B cell (primary cell): ENCODE results near the gene PSD. TPM values are rescaled to one million over a fixed set of nuclear protein-coding genes. Genes with fewer than 3 reads are reported as not detected.

Experiments used
- ATAC-seq: fragments of 200-7000 bp; cut with Tn5 transposase; one replicate; pipeline ENCODE4 v1.10.0; 2021; ENCODE audit warnings: low read depth, mild to moderate bottlenecking, moderate number of reproducible peaks, moderate library complexity
- CTCF ChIA-PET: fragments of 350-600 bp; sonication (Branson Sonifier 250); formaldehyde crosslinking; loops from one replicate; lab custom pipeline; 2021; ENCODE audit warnings: antibody characterized with exemption, inconsistent platforms; lab: Charles Lee
- POLR2A ChIA-PET: fragments of 350-600 bp; sonication (Branson Sonifier 250); formaldehyde crosslinking; loops from one replicate; lab custom pipeline; 2021; ENCODE audit warnings: antibody characterized with exemption; lab: Charles Lee
- DNase-seq: peaks from one replicate; pipeline ENCODE4 v3.0.0; 2013
- H2AFZ ChIP-seq: 2 replicates; pipeline ENCODE4 v1.6.1; 2012; ENCODE audit warnings: mild to moderate bottlenecking, low read depth, low read length; ENCODE audit not compliant: insufficient read depth, poor library complexity, severe bottlenecking
- H3K27ac ChIP-seq, 2 donors: 1 replicate in 1 of 2; 2 replicates in 1 of 2; pipeline ENCODE4 v1.5.1; 2012 to 2013; ENCODE audit warnings: low read length in 2 of 2, mild to moderate bottlenecking in 2 of 2, moderate library complexity in 1 of 2
- H3K27me3 ChIP-seq, 4 experiments: fragments of 200-600 bp in 1 of 4; sonication (generic) in 1 of 4; replicated peaks in 1 of 4; 1 replicate in 2 of 4; 2 replicates in 2 of 4; pipeline versions ENCODE4 v1.6.1 to v1.7.0; 2013 to 2016; ENCODE audit warnings: low read length in 3 of 4, mild to moderate bottlenecking in 2 of 4, mixed read lengths in 1 of 4, moderate library complexity in 1 of 4; ENCODE audit not compliant: insufficient read depth in 4 of 4, control insufficient read depth in 3 of 4; ENCODE audit errors: control extremely low read depth in 1 of 4
- H3K36me3 ChIP-seq, 2 experiments: replicated peaks in 1 of 2; 1 replicate in 1 of 2; 2 replicates in 1 of 2; pipeline versions ENCODE4 v1.6.1 to v1.7.1; 2013; ENCODE audit warnings: low read length in 1 of 2; ENCODE audit not compliant: insufficient read depth in 2 of 2, control insufficient read depth in 1 of 2; ENCODE audit errors: control extremely low read depth in 1 of 2, extremely low read depth in 1 of 2
- H3K4me1 ChIP-seq, 2 donors: fragments of 200-600 bp in 1 of 2; sonication (generic) in 1 of 2; 1 replicate in 1 of 2; 2 replicates in 1 of 2; pipeline versions ENCODE4 v1.5.1 to v1.6.1; 2013 to 2017; ENCODE audit warnings: low read length in 2 of 2; ENCODE audit not compliant: control insufficient read depth in 2 of 2, insufficient read depth in 2 of 2
- H3K4me2 ChIP-seq: replicated peaks from 2 replicates; pipeline ENCODE3; 2012; ENCODE audit warnings: mild to moderate bottlenecking, low read depth, low read length; ENCODE audit not compliant: poor library complexity, severe bottlenecking
- H3K4me3 ChIP-seq, 5 experiments: fragments of 200-600 bp in 1 of 5; sonication (generic) in 1 of 5; 1 replicate in 3 of 5; 2 replicates in 2 of 5; pipeline versions ENCODE4 v1.5.1 to v1.7.0; 2011 to 2016; ENCODE audit warnings: low read length in 4 of 5, mild to moderate bottlenecking in 4 of 5, low read depth in 2 of 5, control low read depth in 1 of 5, moderate library complexity in 1 of 5; ENCODE audit not compliant: insufficient read depth in 1 of 5; ENCODE audit errors: control extremely low read depth in 1 of 5, extremely low read depth in 1 of 5
- H3K79me2 ChIP-seq: fragments of 200-600 bp; sonication (generic); one replicate; pipeline ENCODE4 v1.6.0; 2016; ENCODE audit warnings: low read length; ENCODE audit not compliant: control insufficient read depth, insufficient read depth
- H3K9ac ChIP-seq: fragments of 200-600 bp; sonication (generic); 2 replicates; pipeline ENCODE4 v1.6.1; 2017; ENCODE audit warnings: mild to moderate bottlenecking, low read length, moderate library complexity
- H3K9me3 ChIP-seq, 3 donors: one replicate each; pipeline versions ENCODE4 v1.6.1 to v1.7.1; 2013; ENCODE audit warnings: low read length in 2 of 3; ENCODE audit not compliant: control insufficient read depth in 2 of 3, insufficient read depth in 1 of 3; ENCODE audit errors: control extremely low read depth in 1 of 3
- H4K20me1 ChIP-seq: 2 replicates; pipeline ENCODE4 v1.6.0; 2012; ENCODE audit warnings: mild to moderate bottlenecking, low read length; ENCODE audit not compliant: insufficient read depth, control insufficient read depth, poor library complexity, severe bottlenecking
- H3K27ac Mint-ChIP-seq: one replicate; pipeline ENCODE4 v1.8.0; 2021; ENCODE audit warnings: mixed read lengths
- H3K27me3 Mint-ChIP-seq: one replicate; pipeline ENCODE4 v1.8.0; 2021; ENCODE audit warnings: mixed read lengths
- H3K4me1 Mint-ChIP-seq: one replicate; pipeline ENCODE4 v1.8.0; 2021; ENCODE audit warnings: mixed read lengths
- H3K4me3 Mint-ChIP-seq: one replicate; pipeline ENCODE4 v1.8.0; 2021; ENCODE audit warnings: mixed read lengths
- H3K9me3 Mint-ChIP-seq: one replicate; pipeline ENCODE4 v1.8.0; 2022; ENCODE audit warnings: mixed read lengths; ENCODE audit not compliant: insufficient read depth
- EZH2 ChIP-seq: IDR thresholded peaks from 2 replicates; pipeline ENCODE4 v1.6.1; 2012; ENCODE audit warnings: borderline replicate concordance, low read depth, mild to moderate bottlenecking, moderate library complexity, low read length; ENCODE audit not compliant: insufficient read depth, poor library complexity, severe bottlenecking
- WGBS: methylation state at CpG from one replicate; pipeline ENCODE4 v1.1.5; 2013; ENCODE audit warnings: missing lambda C conversion rate; ENCODE audit not compliant: insufficient coverage; 5-methylcytosine and 5-hydroxymethylcytosine counted together
- intact Hi-C: fragments of 100-400 bp; cut with micrococcal nuclease; formaldehyde crosslinking; loops from one replicate; pipeline ENCODE4 v1.10.0; 2022
- polyA plus RNA-seq: library from polyadenylated mRNA; depleted of rRNA; stranded (reverse); fragments of >200 nt; gene quantifications from 2 replicates; pipeline ENCODE4 v1.2.3, GENCODE V29; 2012
- total RNA-seq, 2 donors: library from RNA; stranded (reverse); fragments of 120-200 nt in 1 of 2; gene quantifications; 1 replicate in 1 of 2; 2 replicates in 1 of 2; pipeline versions ENCODE4 v1.2.3 to v1.2.4, GENCODE V29; 2013 to 2022
- TF ChIP-seq, protein P1 (sequence below): fragments of 200-600 bp; IDR thresholded peaks from one replicate; pipeline ENCODE4 v1.8.0; 2022; ENCODE audit warnings: antibody characterized with exemption, mild to moderate bottlenecking

The PSD gene
- total and polyA plus RNA-seq, 2 donors (not counting 1 experiment from before 2014, with no cell fraction given): 0.52 to 0.81 TPM

DNA sequence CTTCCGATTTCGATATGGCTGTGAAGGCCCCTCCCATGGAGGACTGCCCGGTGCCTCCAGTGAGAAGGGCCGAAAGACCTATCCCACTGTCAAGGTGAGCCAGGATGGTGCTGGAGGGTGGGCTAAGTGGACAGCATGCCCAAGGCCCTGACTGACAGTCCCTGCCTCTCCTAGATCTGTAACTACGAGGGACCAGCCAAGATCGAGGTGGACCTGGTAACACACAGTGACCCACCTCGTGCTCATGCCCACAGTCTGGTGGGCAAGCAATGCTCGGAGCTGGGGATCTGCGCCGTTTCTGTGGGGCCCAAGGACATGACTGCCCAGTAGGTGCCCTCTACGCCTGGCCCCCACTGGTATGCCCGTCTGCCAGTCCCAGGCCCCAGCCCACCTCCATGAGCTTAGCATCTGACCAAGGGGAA, 21.8 kb downstream of the PSD start:
- 95% methylated on average over 12 of the region's 12 CpGs for WGBS
- Histone ChIP-seq H3K27me3 (no peaks in the 10 kb centered on the region), H3K36me3 (peaks cover 0 to 45% of the 10 kb centered on the region in 2 experiments), H3K79me2 (peaks cover 52% of the 10 kb centered on the region), H3K4me1 (peaks cover 40 to 56% of the 10 kb centered on the region in 2 donors), H3K27ac (peak overlapping the region; percentile 98 to 100), H4K20me1 (peaks cover 66% of the 10 kb centered on the region), H3K9ac (peak overlapping the region; percentile 96), H2AFZ (no peak overlapping the region), H3K9me3 (no peaks in the 10 kb centered on the region), H3K4me3 (peak overlapping the region in 4 of 5 experiments; percentile 92 to 100 (median 100)), H3K4me2 (peak overlapping the region; percentile 99)
- ATAC-seq (no peak), DNase-seq (peak; percentile 29)
- Mint-ChIP-seq H3K9me3 (no peaks in the 10 kb centered on the region), H3K27me3 (no peaks in the 10 kb centered on the region), H3K4me1 (peaks cover 52% of the 10 kb centered on the region), H3K27ac (peak overlapping the region; percentile 99), H3K4me3 (peak overlapping the region; percentile 95)
- CTCF ChIA-PET: interaction anchor here (0.6 to 8.8 kb wide), 9 partner anchors 8 to 1942 kb away, joined by 3 to 108 read pairs (median 5); partner anchors contain the start of genes FBXL15 and ITPRIP
- intact Hi-C loops: no loop called here
- POLR2A ChIA-PET: interaction anchor here (3.7 kb wide), 1 partner anchor 53 kb away, joined by 31 read pairs; the partner anchor contains the start of gene C10orf95
- TF ChIP-seq EZH2: no peak
- TF ChIP-seq, protein P1, sequence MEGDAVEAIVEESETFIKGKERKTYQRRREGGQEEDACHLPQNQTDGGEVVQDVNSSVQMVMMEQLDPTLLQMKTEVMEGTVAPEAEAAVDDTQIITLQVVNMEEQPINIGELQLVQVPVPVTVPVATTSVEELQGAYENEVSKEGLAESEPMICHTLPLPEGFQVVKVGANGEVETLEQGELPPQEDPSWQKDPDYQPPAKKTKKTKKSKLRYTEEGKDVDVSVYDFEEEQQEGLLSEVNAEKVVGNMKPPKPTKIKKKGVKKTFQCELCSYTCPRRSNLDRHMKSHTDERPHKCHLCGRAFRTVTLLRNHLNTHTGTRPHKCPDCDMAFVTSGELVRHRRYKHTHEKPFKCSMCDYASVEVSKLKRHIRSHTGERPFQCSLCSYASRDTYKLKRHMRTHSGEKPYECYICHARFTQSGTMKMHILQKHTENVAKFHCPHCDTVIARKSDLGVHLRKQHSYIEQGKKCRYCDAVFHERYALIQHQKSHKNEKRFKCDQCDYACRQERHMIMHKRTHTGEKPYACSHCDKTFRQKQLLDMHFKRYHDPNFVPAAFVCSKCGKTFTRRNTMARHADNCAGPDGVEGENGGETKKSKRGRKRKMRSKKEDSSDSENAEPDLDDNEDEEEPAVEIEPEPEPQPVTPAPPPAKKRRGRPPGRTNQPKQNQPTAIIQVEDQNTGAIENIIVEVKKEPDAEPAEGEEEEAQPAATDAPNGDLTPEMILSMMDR: no peak

DNA sequence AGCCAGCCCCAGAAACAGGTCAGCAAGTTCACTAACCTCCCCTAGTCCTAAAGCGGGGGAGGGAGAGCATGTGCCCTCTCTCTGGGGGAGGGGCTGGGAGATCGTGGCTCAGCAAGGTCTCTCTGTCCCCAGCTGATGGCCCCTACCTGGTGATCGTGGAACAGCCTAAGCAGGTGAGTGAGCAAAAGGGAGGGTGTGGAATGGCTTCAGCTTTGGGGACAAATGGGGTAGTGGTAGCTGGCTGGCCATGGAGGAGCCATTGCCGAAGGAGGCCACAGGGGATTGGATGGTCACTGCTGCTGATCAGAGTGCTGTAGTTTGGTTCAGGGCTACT, 22.3 kb downstream of the PSD start:
- intact Hi-C loops: no loop called here

More for the DNA sequence above, 22.3 kb downstream of the PSD start:
- Mint-ChIP-seq H3K27ac (peak overlapping the region; percentile 99), H3K4me1 (peaks cover 52% of the 10 kb centered on the region), H3K27me3 (no peaks in the 10 kb centered on the region), H3K9me3 (no peaks in the 10 kb centered on the region), H3K4me3 (peak overlapping the region; percentile 95)
- DNase-seq (no peak), ATAC-seq (no peak)
- Histone ChIP-seq H3K4me1 (peaks cover 40 to 56% of the 10 kb centered on the region in 2 donors), H3K4me3 (peak overlapping the region; percentile 43 to 100 (median 99)), H3K9ac (peak overlapping the region; percentile 96), H3K4me2 (peak overlapping the region; percentile 99), H4K20me1 (peaks cover 62% of the 10 kb centered on the region), H3K27me3 (no peaks in the 10 kb centered on the region), H3K79me2 (peaks cover 52% of the 10 kb centered on the region), H3K9me3 (no peaks in the 10 kb centered on the region), H3K27ac (peak overlapping the region; percentile 98 to 100), H3K36me3 (peaks cover 0 to 41% of the 10 kb centered on the region in 2 experiments), H2AFZ (no peak overlapping the region)
- ChIA-PET CTCF (interaction anchor here (0.6 to 8.8 kb wide), 8 partner anchors 9 to 1942 kb away, joined by 3 to 108 read pairs (median 16); partner anchors contain the start of genes FBXL15 and ITPRIP), POLR2A (interaction anchor here (0.6 to 3.7 kb wide), 6 partner anchors 25 to 1942 kb away, joined by 5 to 38 read pairs (median 12); partner anchors contain the start of genes ACTR1A, C10orf95, FBXL15 and SUFU)
- no peak for TF ChIP-seq EZH2
- TF ChIP-seq, protein P1: no peak
- 43% methylated on average over 3 of the region's 4 CpGs for WGBS
